Lung (tissue), 12 donors: Measurements from ENCODE around the gene SLC2A2. TPM values are rescaled to one million over a fixed set of nuclear protein-coding genes. Genes with fewer than 3 reads are reported as not detected.

Experiments used
- ATAC-seq: fragments of 200-7000 bp; cut with Tn5 transposase; one replicate; pipeline ENCODE4 v1.9.1; 2020; ENCODE audit warnings: moderate number of reproducible peaks; ENCODE audit not compliant: insufficient read depth, low FRiP score
- DNase-seq, 3 donors: peaks; one replicate each; pipeline ENCODE4 v3.0.0-alpha.2; 2013 to 2017
- H3K27ac ChIP-seq, 2 donors: one replicate each; pipeline ENCODE4 v1.5.1; 2013; ENCODE audit warnings: mild to moderate bottlenecking in 2 of 2, moderate library complexity in 2 of 2, control low read depth in 1 of 2, inconsistent platforms in 1 of 2, low read depth in 1 of 2, low read length in 1 of 2
- H3K27me3 ChIP-seq, 3 donors: one replicate each; pipeline ENCODE4 v1.5.1; 2013; ENCODE audit warnings: low read length in 2 of 3; ENCODE audit not compliant: control insufficient read depth in 3 of 3, insufficient read depth in 3 of 3
- H3K36me3 ChIP-seq, 4 donors: one replicate each; pipeline ENCODE4 v1.5.1; 2013; ENCODE audit warnings: low read length in 4 of 4, mild to moderate bottlenecking in 1 of 4, moderate library complexity in 1 of 4; ENCODE audit not compliant: control insufficient read depth in 4 of 4, insufficient read depth in 4 of 4
- H3K4me1 ChIP-seq, 5 donors: one replicate each; pipeline ENCODE4 v1.5.1; 2013; ENCODE audit warnings: low read length in 5 of 5, mild to moderate bottlenecking in 2 of 5, moderate library complexity in 1 of 5; ENCODE audit not compliant: control insufficient read depth in 5 of 5, insufficient read depth in 5 of 5
- H3K4me3 ChIP-seq: one replicate; pipeline ENCODE4 v1.5.1; 2013; ENCODE audit warnings: mild to moderate bottlenecking, control low read depth, moderate library complexity
- H3K9ac ChIP-seq, 2 donors: one replicate each; pipeline ENCODE4 v1.5.1; 2013; ENCODE audit warnings: low read length in 2 of 2, control low read depth in 1 of 2; ENCODE audit not compliant: insufficient read depth in 1 of 2
- H3K9me3 ChIP-seq, 4 donors: one replicate each; pipeline ENCODE4 v1.5.1; 2013; ENCODE audit warnings: low read length in 3 of 4, mild to moderate bottlenecking in 1 of 4, moderate library complexity in 1 of 4; ENCODE audit not compliant: control insufficient read depth in 4 of 4, insufficient read depth in 3 of 4
- CTCF ChIP-seq: IDR thresholded peaks from 2 replicates; pipeline ENCODE4 v1.5.1; 2012; ENCODE audit warnings: mild to moderate bottlenecking; ENCODE audit errors: control extremely low read depth, extremely low read depth
- WGBS, 2 donors: extraction: QIAGEN DNeasy Blood & Tissue Kit; methylation state at CpG; one replicate each; pipeline ENCODE4 v1.1.7; 2013; 5-methylcytosine and 5-hydroxymethylcytosine counted together
- polyA plus RNA-seq, 2 donors: library from polyadenylated mRNA; stranded (reverse); fragments of 200-250 nt; gene quantifications; one replicate each; pipeline ENCODE4 v1.2.1, GENCODE V29; 2013
- total RNA-seq, 2 donors: library from RNA; depleted of rRNA in 1 of 2; stranded (reverse); fragments of >200 nt in 1 of 2; gene quantifications; one replicate each; pipeline ENCODE4 v1.2.1, GENCODE V29; 2014 to 2021
- donor health status: control.
- donor health status: control.
- donor health status: Bipolar disorder and iron deficiency.
- donor health status: healthy.
- donor health status: DM: yes; HTN: yes; CAD: no.

Gene SLC2A2
- total and polyA plus RNA-seq, 4 donors, result 0.12 TPM; not detected in 3

DNA sequence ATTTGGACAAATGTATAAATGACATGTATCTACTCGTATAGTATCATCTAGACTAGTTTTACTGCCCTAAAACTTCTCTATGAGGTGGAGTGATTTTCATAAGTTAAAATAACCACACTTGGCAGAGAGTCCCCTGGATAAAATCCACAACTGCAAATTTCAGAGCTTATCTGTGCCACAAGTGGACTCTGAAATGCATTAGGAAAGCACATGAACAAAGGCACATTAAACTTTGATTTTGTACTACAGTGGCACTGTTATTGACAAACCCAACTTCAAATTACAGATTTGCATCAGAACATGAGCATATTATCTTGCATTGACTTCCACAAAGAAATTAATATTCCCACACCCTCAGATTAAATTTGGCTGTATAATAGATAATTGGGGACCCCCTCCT lies 60.0 kb downstream of the SLC2A2 start:
- no peak for DNase-seq
- TF ChIP-seq CTCF, result no peak
- Histone ChIP-seq H3K4me3 (no peak overlapping the region), H3K4me1 (peaks cover 0 to 4% (median 0%) of the 10 kb centered on the region in 5 donors), H3K27me3 (peaks cover 0 to 4% (median 0%) of the 10 kb centered on the region in 3 donors), H3K9me3 (no peaks in the 10 kb centered on the region), H3K9ac (no peak overlapping the region), H3K36me3 (no peaks in the 10 kb centered on the region), H3K27ac (no peak overlapping the region)
- 75 to 82% methylated on average over 1 of the region's 1 CpG for WGBS, 2 donors
- no peak for ATAC-seq

GRCh38 chr3:170962411-170962810 lies 64.1 kb downstream of the SLC2A2 start:
- no peak for TF ChIP-seq CTCF
- ATAC-seq, result no peak
- Histone ChIP-seq H3K27ac (no peak overlapping the region), H3K9me3 (no peaks in the 10 kb centered on the region), H3K4me1 (peaks cover 0 to 4% (median 0%) of the 10 kb centered on the region in 5 donors), H3K36me3 (no peaks in the 10 kb centered on the region), H3K4me3 (no peak overlapping the region), H3K27me3 (peaks cover 0 to 4% (median 3%) of the 10 kb centered on the region in 3 donors), H3K9ac (no peak overlapping the region)
- no peak for DNase-seq

DNA sequence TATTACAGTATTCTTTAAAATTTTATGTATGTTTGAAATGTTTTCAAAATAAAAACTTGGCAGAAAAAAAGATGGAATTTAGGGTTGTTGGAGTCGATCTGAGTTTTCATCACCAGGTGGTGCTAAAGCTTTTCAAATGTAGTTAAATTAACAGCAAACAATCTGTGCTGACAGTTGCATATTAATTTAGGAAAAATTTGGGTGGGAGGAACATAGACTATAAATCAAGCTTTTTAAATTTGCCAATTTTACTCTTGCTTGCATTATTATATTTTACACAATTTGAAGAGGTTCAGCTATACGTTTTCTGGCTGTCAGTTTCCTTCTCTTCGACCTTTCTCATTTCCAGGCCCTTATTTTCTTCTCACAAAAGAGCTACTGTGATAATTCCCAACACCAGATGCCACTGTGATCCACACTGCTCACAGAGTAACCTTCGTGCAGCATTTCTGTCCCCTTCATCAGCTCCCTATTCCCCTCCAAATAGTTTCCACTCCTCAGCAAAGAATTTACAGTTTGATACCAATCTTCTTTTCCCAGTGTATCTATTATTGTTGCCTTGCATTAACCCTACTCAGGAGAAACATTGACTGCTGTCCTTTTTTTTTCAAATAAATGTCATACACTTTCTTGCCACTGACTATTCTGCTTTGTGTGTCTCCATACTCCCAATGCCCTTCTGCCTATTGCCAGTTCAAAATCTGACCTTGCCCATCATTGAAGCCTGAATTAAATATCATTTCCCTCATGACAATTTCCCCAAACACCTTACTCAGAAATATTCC lies 64.7 kb downstream of the SLC2A2 start:
- H3K36me3 ChIP-seq, result no peaks in the 10 kb centered on the region
- no peaks in the 10 kb centered on the region for H3K9me3 ChIP-seq
- DNase-seq (peak in 2 of 3 donors; percentile 65 to 71), ATAC-seq (no peak)
- peaks cover 0 to 4% (median 0%) of the 10 kb centered on the region in 5 donors for H3K4me1 ChIP-seq
- peaks cover 0 to 4% (median 3%) of the 10 kb centered on the region in 3 donors for H3K27me3 ChIP-seq
- WGBS, 2 donors, result 44 to 48% methylated on average over 4 of the region's 4 CpGs
- no peak overlapping the region for H3K4me3 ChIP-seq
- H3K27ac ChIP-seq, result no peak overlapping the region
- H3K9ac ChIP-seq, result peak overlapping the region in 1 of 2 donors; percentile 13
- peak; percentile 20 for TF ChIP-seq CTCF
